BJ (cell line): Measurements from ENCODE around the gene APOO. TPM values are rescaled to one million over a fixed set of nuclear protein-coding genes. Genes with fewer than 3 reads are reported as not detected.

Experiments
- CTCF ChIA-PET: fragments of 350-600 bp; formaldehyde crosslinking; extraction: SDS; loops from one replicate; lab custom pipeline; 2021; ENCODE audit warnings: antibody characterized with exemption, inconsistent platforms; lab: Yijun Ruan, JAX
- POLR2A ChIA-PET: fragments of 300-600 bp; sonication (Branson Sonifier 250); formaldehyde crosslinking; extraction: SDS; loops from one replicate; lab custom pipeline; 2021; ENCODE audit warnings: antibody characterized with exemption; lab: Charles Lee
- DNase-seq: peaks from one replicate; pipeline ENCODE4 v3.0.0-alpha.2; 2011; ENCODE audit warnings: low read depth
- H3K27me3 ChIP-seq: 2 replicates; pipeline ENCODE4 v1.6.0; 2011; ENCODE audit warnings: low read length; ENCODE audit not compliant: control insufficient read depth, insufficient read depth
- H3K36me3 ChIP-seq: 2 replicates; pipeline ENCODE4 v1.5.1; 2011; ENCODE audit warnings: low read length; ENCODE audit not compliant: control insufficient read depth, insufficient read depth
- H3K4me3 ChIP-seq: 2 replicates; pipeline ENCODE4 v1.5.1; 2011; ENCODE audit warnings: low read depth, mild to moderate bottlenecking, control low read depth, low read length
- polyA plus RNA-seq: library from polyadenylated mRNA; depleted of rRNA; stranded (reverse); fragments of >200 nt; gene quantifications from 2 replicates; pipeline ENCODE4 v1.2.3, GENCODE V29; 2011
- TF ChIP-seq, protein P1 (sequence below): IDR thresholded peaks from 2 replicates; pipeline ENCODE4 v1.5.1; 2011; ENCODE audit warnings: low read depth, mild to moderate bottlenecking, control low read depth, inconsistent platforms, low read length, moderate library complexity; ENCODE audit not compliant: insufficient read depth

The APOO gene
- polyA plus RNA-seq, 1 experiment, result 6.6 TPM

DNA sequence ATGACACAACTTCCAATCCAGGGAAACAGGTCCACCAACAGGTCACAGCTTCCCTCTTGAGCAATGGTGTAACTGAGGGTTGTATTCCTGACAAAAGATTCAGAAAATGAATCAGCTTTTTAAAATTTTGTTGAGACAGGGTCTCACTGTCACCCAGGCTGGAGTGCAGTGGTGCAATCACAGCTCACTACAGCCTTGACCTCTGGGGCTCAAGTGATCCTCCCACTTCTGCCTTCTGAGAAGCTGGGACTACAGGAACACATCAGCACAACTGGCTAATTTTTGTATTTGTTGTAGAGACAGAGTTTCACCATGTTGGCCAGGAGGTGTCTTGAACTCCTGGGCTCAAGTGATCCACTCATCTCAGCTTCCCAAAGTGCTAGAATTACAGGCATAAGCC lies 81.1 kb downstream of the APOO start:
- no peak overlapping the region for H3K4me3 ChIP-seq
- DNase-seq, result no peak
- no peaks in the 10 kb centered on the region for H3K36me3 ChIP-seq
- ChIA-PET CTCF (no interaction called here), POLR2A (no interaction called here)
- TF ChIP-seq, protein P1, sequence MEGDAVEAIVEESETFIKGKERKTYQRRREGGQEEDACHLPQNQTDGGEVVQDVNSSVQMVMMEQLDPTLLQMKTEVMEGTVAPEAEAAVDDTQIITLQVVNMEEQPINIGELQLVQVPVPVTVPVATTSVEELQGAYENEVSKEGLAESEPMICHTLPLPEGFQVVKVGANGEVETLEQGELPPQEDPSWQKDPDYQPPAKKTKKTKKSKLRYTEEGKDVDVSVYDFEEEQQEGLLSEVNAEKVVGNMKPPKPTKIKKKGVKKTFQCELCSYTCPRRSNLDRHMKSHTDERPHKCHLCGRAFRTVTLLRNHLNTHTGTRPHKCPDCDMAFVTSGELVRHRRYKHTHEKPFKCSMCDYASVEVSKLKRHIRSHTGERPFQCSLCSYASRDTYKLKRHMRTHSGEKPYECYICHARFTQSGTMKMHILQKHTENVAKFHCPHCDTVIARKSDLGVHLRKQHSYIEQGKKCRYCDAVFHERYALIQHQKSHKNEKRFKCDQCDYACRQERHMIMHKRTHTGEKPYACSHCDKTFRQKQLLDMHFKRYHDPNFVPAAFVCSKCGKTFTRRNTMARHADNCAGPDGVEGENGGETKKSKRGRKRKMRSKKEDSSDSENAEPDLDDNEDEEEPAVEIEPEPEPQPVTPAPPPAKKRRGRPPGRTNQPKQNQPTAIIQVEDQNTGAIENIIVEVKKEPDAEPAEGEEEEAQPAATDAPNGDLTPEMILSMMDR, result no peak
- no peaks in the 10 kb centered on the region for H3K27me3 ChIP-seq

- POLR2A ChIA-PET, result no interaction called here
- TF ChIP-seq, protein P1, result no peak
- Histone ChIP-seq H3K36me3 (no peaks in the 10 kb centered on the region), H3K4me3 (no peak overlapping the region), H3K27me3 (no peaks in the 10 kb centered on the region)
- CTCF ChIA-PET, result no interaction called here
- no peak for DNase-seq
Measured at GRCh38 chrX:23826216-23826615, 81.5 kb downstream of the APOO start.

GRCh38 chrX:23825675-23826074 lies 82.1 kb downstream of the APOO start:
- TF ChIP-seq, protein P1, result no peak
- POLR2A ChIA-PET, result no interaction called here
- CTCF ChIA-PET, result no interaction called here
- H3K27me3 ChIP-seq, result no peaks in the 10 kb centered on the region
- no peaks in the 10 kb centered on the region for H3K36me3 ChIP-seq
- no peak for DNase-seq
- no peak overlapping the region for H3K4me3 ChIP-seq

- POLR2A ChIA-PET, result interaction anchor here (0.5 kb wide), 1 partner anchor 8 kb away, joined by 6 read pairs; no protein-coding TSS in a partner anchor
- Histone ChIP-seq H3K4me3 (no peak overlapping the region), H3K36me3 (no peaks in the 10 kb centered on the region), H3K27me3 (no peaks in the 10 kb centered on the region)
- no peak for DNase-seq
- TF ChIP-seq, protein P1, result no peak
- CTCF ChIA-PET, result no interaction called here
Measured at GRCh38 chrX:23822841-23823240, 84.9 kb downstream of the APOO start.

DNA sequence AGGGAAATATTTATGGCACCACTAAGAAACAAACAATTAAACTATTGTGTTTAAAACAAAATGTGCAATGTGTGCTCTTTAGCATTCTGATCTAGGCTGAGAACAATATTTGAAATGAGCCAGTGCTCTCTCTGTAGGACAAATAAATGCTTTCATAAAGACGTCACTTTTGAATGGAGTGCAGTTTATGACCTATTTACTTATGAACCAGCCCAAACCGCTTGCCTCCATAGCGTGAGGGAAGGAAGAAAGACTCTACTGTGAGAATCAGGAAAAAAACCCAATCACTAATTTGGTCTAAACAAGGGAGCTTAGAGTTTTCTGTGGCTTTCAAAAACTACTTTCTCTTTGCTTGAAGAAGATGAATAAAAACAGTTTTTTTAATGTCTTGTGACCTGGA lies 85.3 kb downstream of the APOO start:
- no peaks in the 10 kb centered on the region for H3K36me3 ChIP-seq
- TF ChIP-seq, protein P1, result no peak
- H3K27me3 ChIP-seq, result no peaks in the 10 kb centered on the region
- ChIA-PET CTCF (no interaction called here), POLR2A (interaction anchor here (0.5 kb wide), 1 partner anchor 8 kb away, joined by 6 read pairs; no protein-coding TSS in a partner anchor)
- no peak overlapping the region for H3K4me3 ChIP-seq
- DNase-seq, result peak; percentile 24
